Measurements from ENCODE around the gene BCAP31. TPM values are rescaled to one million over a fixed set of nuclear protein-coding genes. Genes with fewer than 3 reads are reported as not detected.

Gene BCAP31
- total RNA-seq, 1 donor from 2014 or later = 117 TPM

DNA sequence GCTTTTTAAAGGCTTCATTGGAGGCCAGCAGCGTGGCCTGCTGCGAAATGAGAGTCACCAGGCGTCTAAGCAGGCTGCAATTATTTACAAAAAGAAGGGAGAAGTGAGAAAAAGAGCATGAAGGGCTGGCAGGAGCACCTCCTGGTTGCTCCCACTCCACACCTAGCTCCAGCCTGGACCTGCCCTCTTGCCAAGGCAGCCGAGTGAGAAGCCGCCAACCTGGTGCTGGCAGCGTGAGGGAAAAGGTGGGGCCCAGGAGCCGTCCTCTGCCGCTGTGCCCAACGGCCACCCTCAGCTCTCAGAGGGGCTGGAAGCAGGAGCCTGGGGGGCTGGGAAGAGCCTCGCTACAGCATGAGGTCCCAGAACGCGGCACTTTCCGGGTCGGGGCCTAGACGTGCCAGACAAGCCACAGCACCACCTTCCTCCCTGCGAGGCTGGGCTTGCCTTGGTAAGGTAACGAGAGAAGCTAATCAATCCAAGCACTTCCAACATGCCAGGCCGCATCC, 20.1 kb downstream of the BCAP31 start:
- H3K36me3 Mint-ChIP-seq (ENCODE audit: low read depth) = peaks cover 3% of the 10 kb centered on the region
- H3K9me3 Mint-ChIP-seq = no peaks in the 10 kb centered on the region
- peak overlapping the region; percentile 31 for H3K4me3 Mint-ChIP-seq
- no peak overlapping the region for H3K27ac Mint-ChIP-seq (ENCODE audit: unreplicated experiment)
- no peak for DNase-seq (ENCODE audit: low read depth, low spot score)
- peaks cover 6% of the 10 kb centered on the region for H3K4me1 Mint-ChIP-seq
- TF ChIP-seq, protein P1, sequence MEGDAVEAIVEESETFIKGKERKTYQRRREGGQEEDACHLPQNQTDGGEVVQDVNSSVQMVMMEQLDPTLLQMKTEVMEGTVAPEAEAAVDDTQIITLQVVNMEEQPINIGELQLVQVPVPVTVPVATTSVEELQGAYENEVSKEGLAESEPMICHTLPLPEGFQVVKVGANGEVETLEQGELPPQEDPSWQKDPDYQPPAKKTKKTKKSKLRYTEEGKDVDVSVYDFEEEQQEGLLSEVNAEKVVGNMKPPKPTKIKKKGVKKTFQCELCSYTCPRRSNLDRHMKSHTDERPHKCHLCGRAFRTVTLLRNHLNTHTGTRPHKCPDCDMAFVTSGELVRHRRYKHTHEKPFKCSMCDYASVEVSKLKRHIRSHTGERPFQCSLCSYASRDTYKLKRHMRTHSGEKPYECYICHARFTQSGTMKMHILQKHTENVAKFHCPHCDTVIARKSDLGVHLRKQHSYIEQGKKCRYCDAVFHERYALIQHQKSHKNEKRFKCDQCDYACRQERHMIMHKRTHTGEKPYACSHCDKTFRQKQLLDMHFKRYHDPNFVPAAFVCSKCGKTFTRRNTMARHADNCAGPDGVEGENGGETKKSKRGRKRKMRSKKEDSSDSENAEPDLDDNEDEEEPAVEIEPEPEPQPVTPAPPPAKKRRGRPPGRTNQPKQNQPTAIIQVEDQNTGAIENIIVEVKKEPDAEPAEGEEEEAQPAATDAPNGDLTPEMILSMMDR (conservative IDR thresholded peaks at IDR 0.05) = no peak
- H3K27me3 Mint-ChIP-seq (ENCODE audit: low read depth) = no peaks in the 10 kb centered on the region

- TF ChIP-seq, protein P1 (conservative IDR thresholded peaks at IDR 0.05) = no peak
- DNase-seq (ENCODE audit: low read depth, low spot score) = no peak
- Mint-ChIP-seq H3K9me3 (no peaks in the 10 kb centered on the region), H3K4me3 (no peak overlapping the region), H3K4me1 (peaks cover under 1% of the 10 kb centered on the region), H3K27me3 (ENCODE audit: low read depth) (peaks cover 5% of the 10 kb centered on the region), H3K36me3 (ENCODE audit: low read depth) (peaks cover 3% of the 10 kb centered on the region), H3K27ac (ENCODE audit: unreplicated experiment) (no peak overlapping the region)
Observed at GRCh38 chrX:153703036-153703370, 21.2 kb downstream of the BCAP31 start.

DNA sequence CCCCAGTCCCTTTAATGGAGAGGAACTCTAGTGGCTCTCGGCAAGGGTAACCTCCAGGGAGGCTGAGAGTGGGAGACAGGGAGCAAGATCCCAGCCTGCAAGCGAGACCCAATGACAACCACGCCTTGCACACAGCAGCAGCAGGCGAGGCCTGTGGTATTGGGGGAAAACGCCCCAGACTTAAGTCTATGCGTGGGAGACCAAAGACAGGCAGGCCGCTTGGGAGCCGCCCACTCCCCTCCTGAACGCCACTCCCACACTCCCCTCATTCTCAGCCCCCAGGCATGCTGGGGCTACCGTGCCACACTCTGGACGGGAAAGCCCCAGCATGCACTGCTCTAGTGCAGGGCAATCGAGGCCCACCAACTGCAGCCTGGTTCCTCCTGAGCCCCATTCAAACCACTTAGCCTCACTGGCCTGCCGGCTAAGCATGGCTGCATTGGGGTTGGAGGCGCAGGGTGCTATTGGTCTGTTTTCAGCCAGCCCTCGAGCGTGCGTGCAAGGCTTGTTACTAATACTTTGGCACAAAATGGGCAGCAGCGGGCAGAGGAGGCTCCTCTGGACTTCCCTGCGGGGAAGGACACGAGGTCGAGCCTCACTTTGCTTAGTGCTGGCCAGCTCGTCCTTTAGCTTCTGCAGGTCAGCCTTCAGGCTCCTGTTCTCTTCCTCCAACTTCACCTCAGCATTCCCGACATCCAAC, 21.7 kb downstream of the BCAP31 start:
- DNase-seq (ENCODE audit: low read depth, low spot score) = no peak
- Mint-ChIP-seq H3K4me1 (peaks cover under 1% of the 10 kb centered on the region), H3K9me3 (no peaks in the 10 kb centered on the region), H3K27ac (ENCODE audit: unreplicated experiment) (no peak overlapping the region), H3K4me3 (no peak overlapping the region), H3K27me3 (ENCODE audit: low read depth) (peaks cover 10% of the 10 kb centered on the region), H3K36me3 (ENCODE audit: low read depth) (peaks cover 8% of the 10 kb centered on the region)
- TF ChIP-seq, protein P1 (conservative IDR thresholded peaks at IDR 0.05) = no peak

- Mint-ChIP-seq H3K9me3 (no peaks in the 10 kb centered on the region), H3K36me3 (ENCODE audit: low read depth) (peaks cover 8% of the 10 kb centered on the region), H3K27me3 (ENCODE audit: low read depth) (peaks cover 11% of the 10 kb centered on the region), H3K27ac (ENCODE audit: unreplicated experiment) (no peak overlapping the region), H3K4me1 (peaks cover 6% of the 10 kb centered on the region), H3K4me3 (no peak overlapping the region)
- TF ChIP-seq, protein P1 (conservative IDR thresholded peaks at IDR 0.05) = no peak
- DNase-seq (ENCODE audit: low read depth, low spot score) = no peak
Observed at GRCh38 chrX:153701706-153702105, 22.5 kb downstream of the BCAP31 start.

- H3K9me3 Mint-ChIP-seq = no peaks in the 10 kb centered on the region
- H3K4me3 Mint-ChIP-seq = no peak overlapping the region
- H3K27ac Mint-ChIP-seq (ENCODE audit: unreplicated experiment) = no peak overlapping the region
- TF ChIP-seq, protein P1 (conservative IDR thresholded peaks at IDR 0.05) = no peak
- peaks cover 5% of the 10 kb centered on the region for H3K36me3 Mint-ChIP-seq (ENCODE audit: low read depth)
- no peak for DNase-seq (ENCODE audit: low read depth, low spot score)
- peaks cover 11% of the 10 kb centered on the region for H3K27me3 Mint-ChIP-seq (ENCODE audit: low read depth)
- H3K4me1 Mint-ChIP-seq = peaks cover 6% of the 10 kb centered on the region
Observed at GRCh38 chrX:153700967-153701366, 23.2 kb downstream of the BCAP31 start.
